Right kidney (tissue), 9 donors: ENCODE results near the gene INAFM1.
A peak's percentile ranks its signal among the peaks of the same experiment; 100 is the strongest.

Source experiments
- DNase-seq: peaks from one replicate; pipeline ENCODE4 v3.0.0-alpha.2; 2016
- long read RNA-seq, 8 donors: transcript quantifications; one replicate each; lab custom pipeline, GENCODE V29; 2026

The INAFM1 gene
- long read RNA-seq, donor 1, transcript INAFM1-201 (1 exons, 1,255 nt) = major isoform, 10 of 10 reads
- long read RNA-seq, donor 1, partial matches to known transcripts = 0 of 10 reads
- long read RNA-seq, donor 1, other reads (novel, unspliced or antisense) = 0 of 10 reads
- long read RNA-seq, donor 2, transcript INAFM1-201 (1 exons, 1,255 nt) = major isoform, 7 of 7 reads
- long read RNA-seq, donor 2, partial matches to known transcripts = 0 of 7 reads
- long read RNA-seq, donor 2, other reads (novel, unspliced or antisense) = 0 of 7 reads
- long read RNA-seq, donor 3, transcript INAFM1-201 (1 exons, 1,255 nt) = major isoform, 7 of 7 reads
- long read RNA-seq, donor 3, partial matches to known transcripts = 0 of 7 reads
- long read RNA-seq, donor 3, other reads (novel, unspliced or antisense) = 0 of 7 reads
- long read RNA-seq, donor 4, transcript INAFM1-201 (1 exons, 1,255 nt) = major isoform, 6 of 6 reads
- long read RNA-seq, donor 4, partial matches to known transcripts = 0 of 6 reads
- long read RNA-seq, donor 4, other reads (novel, unspliced or antisense) = 0 of 6 reads
- long read RNA-seq, donor 5, transcript INAFM1-201 (1 exons, 1,255 nt) = major isoform, 14 of 14 reads
- long read RNA-seq, donor 5, partial matches to known transcripts = 0 of 14 reads
- long read RNA-seq, donor 5, other reads (novel, unspliced or antisense) = 0 of 14 reads
- long read RNA-seq, donor 6, partial matches to known transcripts = 0 of 4 reads
- long read RNA-seq, donor 6, other reads (novel, unspliced or antisense) = 0 of 4 reads
- long read RNA-seq, donor 7, transcript INAFM1-201 (1 exons, 1,255 nt) = major isoform, 11 of 11 reads
- long read RNA-seq, donor 7, partial matches to known transcripts = 0 of 11 reads
- long read RNA-seq, donor 7, other reads (novel, unspliced or antisense) = 0 of 11 reads
- long read RNA-seq, donor 8, transcript INAFM1-201 (1 exons, 1,255 nt) = major isoform, 11 of 11 reads
- long read RNA-seq, donor 8, partial matches to known transcripts = 0 of 11 reads
- long read RNA-seq, donor 8, other reads (novel, unspliced or antisense) = 0 of 11 reads

GRCh38 chr19:47274071-47274890 lies at the start of gene INAFM1:
Gene INAFM1, plus strand, starts transcription at chr19:47274885. Its CDS starts 35 bp downstream, at chr19:47274920.
- DNase-seq = peak; percentile 89

- DNase-seq = peak; percentile 79
Measured at GRCh38 chr19:47225746-47226425, 48.8 kb upstream of the INAFM1 start.

- peak; percentile 69 for DNase-seq
Measured at GRCh38 chr19:47226426-47227351, 48.0 kb upstream of the INAFM1 start.

GRCh38 chr19:47227352-47228167 lies 47.1 kb upstream of the INAFM1 start:
- DNase-seq = peak; percentile 70

GRCh38 chr19:47228168-47228936 lies 46.3 kb upstream of the INAFM1 start:
- DNase-seq = peak; percentile 67

GRCh38 chr19:47228937-47229675 lies 45.6 kb upstream of the INAFM1 start:
- peak; percentile 45 for DNase-seq

- DNase-seq = peak; percentile 52
Measured at GRCh38 chr19:47229676-47230053, 45.0 kb upstream of the INAFM1 start.

- DNase-seq = peak; percentile 48
Measured at GRCh38 chr19:47230054-47230920, 44.4 kb upstream of the INAFM1 start.

GRCh38 chr19:47230921-47231214 lies 43.8 kb upstream of the INAFM1 start, which contains the start of gene BBC3:
Gene BBC3, minus strand, starts transcription at chr19:47231199. Its CDS starts 2,768 bp downstream, at chr19:47228431.
- no peak for DNase-seq

GRCh38 chr19:47231215-47232054 lies 43.2 kb upstream of the INAFM1 start:
- DNase-seq = peak; percentile 77

- DNase-seq = no peak
Measured at GRCh38 chr19:47232422-47233211, 42.1 kb upstream of the INAFM1 start.

GRCh38 chr19:47236072-47236675 lies 38.5 kb upstream of the INAFM1 start:
- no peak for DNase-seq

GRCh38 chr19:47239152-47239551 lies 35.5 kb upstream of the INAFM1 start:
- DNase-seq = peak; percentile 32

- peak; percentile 57 for DNase-seq
Measured at GRCh38 chr19:47239610-47240296, 34.9 kb upstream of the INAFM1 start.
